ENCODE measurements around the gene OPCML. TPM values are rescaled to one million over a fixed set of nuclear protein-coding genes. Genes with fewer than 3 reads are reported as not detected.

Gene OPCML
- total RNA-seq, 1 experiment from 2014 or later = 0.94 TPM

DNA sequence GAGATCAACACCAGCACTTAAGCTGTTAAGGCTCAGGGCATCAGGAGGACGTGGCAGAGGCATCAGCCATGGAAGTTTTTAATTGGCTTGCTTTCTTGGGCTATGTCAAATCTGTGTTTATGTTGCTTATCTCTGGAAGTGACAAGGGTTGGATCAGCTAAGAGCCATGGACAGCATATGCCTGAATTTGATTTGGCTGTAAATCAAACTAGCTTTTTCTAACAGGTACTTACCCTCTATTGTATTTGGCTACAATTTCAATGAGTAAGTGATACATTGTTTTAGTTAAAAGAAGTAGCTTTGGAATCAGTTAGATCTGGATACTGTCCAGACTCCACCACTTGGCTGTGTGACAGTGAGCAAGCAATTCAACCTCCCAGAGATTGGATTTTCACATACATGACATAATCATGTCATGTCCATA is 936.6 kb downstream of the OPCML start:
- TF ChIP-seq, protein P1, sequence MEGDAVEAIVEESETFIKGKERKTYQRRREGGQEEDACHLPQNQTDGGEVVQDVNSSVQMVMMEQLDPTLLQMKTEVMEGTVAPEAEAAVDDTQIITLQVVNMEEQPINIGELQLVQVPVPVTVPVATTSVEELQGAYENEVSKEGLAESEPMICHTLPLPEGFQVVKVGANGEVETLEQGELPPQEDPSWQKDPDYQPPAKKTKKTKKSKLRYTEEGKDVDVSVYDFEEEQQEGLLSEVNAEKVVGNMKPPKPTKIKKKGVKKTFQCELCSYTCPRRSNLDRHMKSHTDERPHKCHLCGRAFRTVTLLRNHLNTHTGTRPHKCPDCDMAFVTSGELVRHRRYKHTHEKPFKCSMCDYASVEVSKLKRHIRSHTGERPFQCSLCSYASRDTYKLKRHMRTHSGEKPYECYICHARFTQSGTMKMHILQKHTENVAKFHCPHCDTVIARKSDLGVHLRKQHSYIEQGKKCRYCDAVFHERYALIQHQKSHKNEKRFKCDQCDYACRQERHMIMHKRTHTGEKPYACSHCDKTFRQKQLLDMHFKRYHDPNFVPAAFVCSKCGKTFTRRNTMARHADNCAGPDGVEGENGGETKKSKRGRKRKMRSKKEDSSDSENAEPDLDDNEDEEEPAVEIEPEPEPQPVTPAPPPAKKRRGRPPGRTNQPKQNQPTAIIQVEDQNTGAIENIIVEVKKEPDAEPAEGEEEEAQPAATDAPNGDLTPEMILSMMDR (conservative IDR thresholded peaks at IDR 0.05) = no peak
- no peak overlapping the region for H3K18ac ChIP-seq (ENCODE audit: insufficient read length, low read depth, low read length)
- H2BK5ac ChIP-seq (ENCODE audit: insufficient read length, low read length) = no peak overlapping the region
- H3K4me1 ChIP-seq (ENCODE audit: insufficient read depth, low read length) = no peaks in the 10 kb centered on the region
- H2BK20ac ChIP-seq (ENCODE audit: low read depth, low read length, poor library complexity, severe bottlenecking) = no peak overlapping the region
- no peak overlapping the region for H4K91ac ChIP-seq (ENCODE audit: insufficient read length, low read depth, low read length)
- no peak for DNase-seq
- H2BK120ac ChIP-seq (ENCODE audit: low read depth, low read length, poor library complexity, severe bottlenecking) = no peak overlapping the region
- H2BK12ac ChIP-seq (ENCODE audit: insufficient read length, low read depth, low read length) = no peak overlapping the region
- no peak overlapping the region for H3K27ac ChIP-seq (ENCODE audit: insufficient read length, low read depth, low read length)
- Mint-ChIP-seq H3K27me3 (ENCODE audit: low read depth) (no peaks in the 10 kb centered on the region), H3K4me1 (0 out of 4 replicates have a peak, but pooled peaks cover 0 to 2% of the 10 kb centered on the region in 2 experiments), H3K4me3 (no peak overlapping the region), H3K27ac (no peak overlapping the region), H3K36me3 (ENCODE audit: insufficient read depth in 1 of 3, low read depth in 3 of 3) (no peaks in the 10 kb centered on the region), H3K9me3 (no peaks in the 10 kb centered on the region)
- H2BK15ac ChIP-seq (ENCODE audit: low read depth, low read length) = no peak overlapping the region
- no peak overlapping the region for H2AK5ac ChIP-seq (ENCODE audit: insufficient read length, low read length)
- no peaks in the 10 kb centered on the region for H3K9me3 ChIP-seq (ENCODE audit: control insufficient read depth, low read depth, low read length)
- H4K8ac ChIP-seq (replicated peaks; ENCODE audit: insufficient read length, low read depth, low read length) = no peak overlapping the region
- no peak overlapping the region for H3K23ac ChIP-seq (ENCODE audit: insufficient read length, low read depth, low read length)
- H3K23me2 ChIP-seq (ENCODE audit: insufficient read length, low read depth, low read length, poor library complexity, severe bottlenecking) = no peaks in the 10 kb centered on the region
- no peaks in the 10 kb centered on the region for H3K79me2 ChIP-seq (ENCODE audit: insufficient read depth, low read length)
- no peak overlapping the region for H3T11ph ChIP-seq (ENCODE audit: low read length)
- H3K56ac ChIP-seq (ENCODE audit: insufficient read length, low read depth, low read length) = no peak overlapping the region
- WGBS (ENCODE audit: extremely low coverage, insufficient read length, low lambda C conversion rate) = no CpG with 5 or more reads among the region's 1 CpG
- no peak overlapping the region for H3K14ac ChIP-seq (ENCODE audit: insufficient read depth, low read length)
- no peak overlapping the region for H2AFZ ChIP-seq (ENCODE audit: low read length)
- H3K9ac ChIP-seq (ENCODE audit: extremely low read depth, insufficient read length, low read length) = no peak overlapping the region
- no peak overlapping the region for H3K4me2 ChIP-seq (ENCODE audit: insufficient read depth, insufficient read length, low read length)
- H3K4ac ChIP-seq (ENCODE audit: low read depth, low read length) = no peak overlapping the region
- H3K27me3 ChIP-seq (ENCODE audit: insufficient read depth, low read length) = no peaks in the 10 kb centered on the region
- no peak overlapping the region for H4K5ac ChIP-seq (ENCODE audit: insufficient read length, low read depth, low read length)
- H3K79me1 ChIP-seq (ENCODE audit: insufficient read depth, low read depth, low read length, poor library complexity, severe bottlenecking) = no peaks in the 10 kb centered on the region
- no peaks in the 10 kb centered on the region for H4K20me1 ChIP-seq (ENCODE audit: control insufficient read depth, insufficient read depth, insufficient read length)

Data from H9 (cell line).